ENCODE measurements around the gene LPP.

DNA sequence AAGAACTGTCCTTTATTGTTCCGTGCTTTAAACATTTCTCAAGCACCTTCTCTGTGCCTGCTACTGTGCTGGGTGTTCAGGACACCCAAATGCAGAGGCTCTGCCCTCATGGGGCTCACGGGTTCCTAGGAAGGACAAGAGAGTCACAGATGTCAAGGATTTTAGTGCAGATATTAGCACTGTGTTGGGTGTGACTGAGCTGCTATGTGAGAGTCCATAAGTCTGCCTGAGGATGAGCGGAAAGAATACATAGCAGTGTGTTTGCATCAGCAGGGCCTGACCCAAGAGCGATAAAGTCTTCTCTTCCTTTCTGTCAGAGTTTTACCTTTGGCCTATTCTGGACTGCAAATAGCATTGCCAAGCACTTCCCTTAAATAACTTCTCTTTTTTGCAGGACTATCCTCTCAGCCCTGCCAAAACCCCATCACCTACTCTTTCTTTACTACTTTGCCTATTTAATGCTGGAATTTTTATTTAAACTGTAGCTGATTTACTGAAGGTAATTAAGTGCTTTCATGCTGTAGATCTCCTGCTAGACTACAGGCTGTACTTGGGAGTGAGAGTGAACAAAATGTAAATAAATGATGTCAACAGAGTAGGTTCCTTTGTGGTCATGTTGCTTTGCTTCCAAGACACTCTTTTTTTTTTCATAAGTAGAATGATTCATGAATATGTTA, 558.4 kb downstream of the LPP start:
- TF ChIP-seq CTCF (IDR thresholded peaks at IDR 0.05; ENCODE audit: low read length) (no peak), EZH2 (IDR thresholded peaks at IDR 0.05; ENCODE audit: borderline replicate concordance, low read length) (no peak)
